Activated T-cell treated with anti-CD3 and anti-CD28 coated beads, Interleukin-2, amount 50 U/mL, for 48 hours (primary cell): ENCODE results near the gene COQ7.

Experiments
- DNase-seq, 2 experiments: peaks; one replicate each; pipeline ENCODE4 v3.0.0-alpha.2; 2020

Gene COQ7

DNA sequence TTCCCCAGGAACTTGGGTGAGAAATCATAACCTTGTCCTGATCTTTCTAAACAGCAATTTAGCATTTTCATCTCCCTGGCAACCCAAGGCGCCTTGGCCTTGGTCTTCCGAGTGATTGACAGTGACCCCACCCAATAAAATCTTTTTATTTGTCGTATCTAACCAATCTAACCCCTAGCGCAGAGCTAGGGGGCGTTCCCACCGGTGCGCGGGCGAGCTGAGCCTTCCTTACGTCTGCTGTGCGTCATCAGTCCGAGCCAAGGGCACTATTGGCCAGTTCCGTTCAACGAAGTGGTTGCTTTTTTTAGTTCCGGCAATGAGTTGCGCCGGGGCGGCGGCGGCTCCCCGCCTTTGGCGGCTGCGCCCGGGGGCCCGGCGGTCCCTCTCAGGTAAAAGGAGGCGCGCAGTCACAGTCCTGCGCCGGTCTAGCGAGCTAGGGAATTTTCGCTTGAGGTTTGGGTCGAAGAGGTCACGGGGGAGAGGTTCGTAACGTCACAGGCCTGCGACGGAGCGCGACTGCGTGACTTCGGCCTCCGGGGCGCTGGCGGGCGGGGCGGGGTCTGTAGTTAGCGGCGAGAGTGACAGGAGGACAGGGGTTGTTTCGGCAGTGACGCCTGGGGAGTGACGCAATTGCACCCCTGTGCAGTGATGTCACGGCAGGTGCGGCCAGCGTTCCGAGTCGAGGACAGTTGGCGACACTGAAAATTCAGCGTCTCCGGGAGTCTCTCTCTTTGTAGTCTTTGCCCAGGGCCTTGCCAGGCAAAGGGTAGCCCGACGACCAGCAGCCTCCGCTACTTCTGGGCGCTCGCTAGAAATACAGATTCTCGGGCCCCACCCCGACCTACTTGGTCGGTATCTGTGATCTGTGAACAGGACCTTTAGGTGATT lies at the start of gene COQ7:
Gene COQ7, plus strand, starts transcription at position 266 of the 888 bp plus-strand sequence. Its CDS starts 51 bp downstream, at position 317.
- DNase-seq, result peak; percentile 98

DNA sequence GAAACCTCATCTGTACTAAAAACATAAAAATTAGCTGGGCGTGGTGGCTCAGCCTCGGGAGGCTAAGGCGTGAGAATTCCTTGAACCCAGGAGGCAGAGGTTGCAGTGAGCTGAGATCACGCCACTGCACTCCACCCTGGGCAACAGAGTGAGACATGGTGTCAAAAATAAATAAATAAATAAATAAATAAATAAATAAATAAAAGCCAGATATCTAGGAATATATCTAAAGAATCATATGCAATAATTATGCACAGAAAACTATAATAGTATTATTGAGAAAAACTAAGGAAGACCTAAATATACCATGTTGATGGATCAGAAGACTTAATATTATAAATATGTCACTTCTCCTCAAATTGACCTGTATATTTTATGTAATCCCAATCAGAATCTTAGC lies 46.7 kb upstream of the COQ7 start:
- no peak for DNase-seq

DNA sequence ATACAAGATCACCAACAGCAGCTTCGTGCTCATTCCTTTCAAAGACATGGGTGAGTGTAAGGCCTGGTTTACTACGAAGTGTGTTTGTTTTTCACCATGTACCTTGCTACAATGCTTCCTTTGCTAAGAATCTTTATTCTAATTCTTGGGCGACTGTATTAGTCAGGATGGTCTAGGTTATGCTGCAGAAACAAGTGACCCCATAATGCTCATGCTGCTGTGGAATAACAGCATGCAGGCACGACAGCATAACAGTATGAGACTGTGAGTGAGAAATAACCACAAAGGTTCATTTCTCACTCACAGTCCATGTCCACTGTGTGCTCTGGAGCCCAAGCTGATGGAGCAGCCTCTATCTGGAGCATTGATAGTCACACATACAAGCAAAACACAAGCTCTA lies 45.7 kb upstream of the COQ7 start:
- DNase-seq, result no peak

DNA sequence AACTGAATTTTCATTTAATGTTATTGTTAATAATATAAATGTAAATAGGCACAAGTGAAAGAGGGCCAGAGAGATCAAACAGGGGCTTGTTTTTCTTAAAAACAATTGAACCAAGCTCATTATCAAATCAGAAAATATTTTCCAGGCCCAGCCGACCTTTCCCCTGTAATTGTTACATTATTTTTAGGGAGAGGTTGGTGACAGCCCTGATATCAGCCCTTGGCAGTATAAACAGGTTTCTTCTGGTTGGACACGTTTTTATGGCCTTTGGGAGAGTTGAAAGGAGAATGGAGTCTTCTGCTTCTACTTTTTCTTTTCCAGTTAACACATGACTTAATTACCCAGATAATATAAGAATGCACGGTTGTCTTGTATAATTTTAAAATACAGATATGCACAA lies 40.0 kb upstream of the COQ7 start:
- DNase-seq, result no peak

DNA sequence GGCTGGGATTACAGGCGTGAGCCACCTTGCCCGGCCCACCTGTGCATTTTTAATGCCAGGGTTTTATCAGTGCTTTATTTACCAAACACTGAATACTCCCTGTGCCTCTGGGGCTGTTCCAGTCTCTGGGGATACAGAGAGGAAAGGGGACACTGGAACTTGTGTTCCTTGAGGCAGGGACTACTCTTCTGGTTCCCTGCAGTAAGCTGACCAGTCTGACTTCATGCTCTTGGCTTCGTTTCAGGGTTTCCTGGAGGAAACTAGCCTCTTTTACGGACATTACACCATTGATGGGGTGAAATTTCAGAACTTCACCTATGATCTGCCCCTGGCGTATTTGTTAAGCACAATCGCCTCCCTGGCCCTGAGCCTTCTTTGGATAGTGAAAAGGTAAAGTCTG lies 37.4 kb upstream of the COQ7 start:
- DNase-seq, result no peak

DNA sequence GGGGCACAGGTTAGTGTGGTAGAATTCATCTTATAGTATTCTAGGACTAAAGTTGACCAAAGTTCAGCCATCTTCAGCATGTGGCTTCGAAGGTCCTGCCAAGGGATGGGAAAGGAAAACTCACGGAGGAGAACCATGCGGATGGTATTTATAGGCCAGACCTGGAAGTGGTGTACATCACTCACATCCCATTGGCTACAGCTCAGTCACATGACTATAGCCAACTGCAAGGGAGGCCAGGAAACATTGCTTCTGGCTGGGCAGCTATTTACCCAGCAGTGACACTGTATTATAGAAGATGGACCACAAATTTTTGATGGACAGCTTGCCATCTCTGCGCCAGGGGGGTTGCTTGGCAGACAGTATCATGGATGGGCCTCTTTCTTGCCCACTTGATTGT lies 35.7 kb upstream of the COQ7 start:
- DNase-seq, result no peak

DNA sequence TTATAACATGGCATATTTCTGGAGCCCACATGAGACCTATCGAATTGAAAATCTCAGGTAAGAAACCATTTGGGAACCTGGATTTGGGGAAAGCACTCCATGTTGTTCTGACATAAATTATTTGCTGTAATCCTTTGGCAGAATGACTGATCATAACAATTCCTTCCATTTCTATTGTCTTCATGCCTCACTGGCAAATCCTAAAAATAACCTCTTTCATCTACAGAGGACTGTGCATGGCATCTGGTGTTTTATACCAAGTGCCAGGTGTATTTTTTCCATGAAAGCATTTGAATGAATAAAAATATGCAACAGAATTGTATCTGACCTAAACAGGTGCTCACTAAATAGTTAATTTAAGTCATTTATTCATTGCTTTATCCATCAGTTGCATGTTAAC lies 33.7 kb upstream of the COQ7 start:
- DNase-seq, result no peak

DNA sequence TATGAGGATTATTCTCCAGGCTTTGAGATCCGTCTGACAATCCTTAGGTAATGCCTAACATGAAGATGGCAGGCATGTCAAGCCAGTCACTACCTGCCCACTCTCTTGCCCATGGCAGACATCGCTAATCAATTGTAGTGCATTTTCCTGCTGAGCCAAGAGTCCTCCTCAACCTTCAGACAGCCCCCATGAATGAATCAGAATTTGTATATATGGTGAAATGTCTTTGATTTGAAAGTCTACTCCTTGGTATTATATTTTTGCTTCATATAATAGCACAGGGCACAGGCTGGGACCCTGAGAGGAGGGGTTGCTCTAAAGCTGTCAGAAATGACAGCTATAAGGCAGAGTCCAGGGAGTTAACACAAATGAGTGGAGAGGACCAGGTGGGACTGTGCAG lies 27.0 kb upstream of the COQ7 start:
- DNase-seq, result no peak

DNA sequence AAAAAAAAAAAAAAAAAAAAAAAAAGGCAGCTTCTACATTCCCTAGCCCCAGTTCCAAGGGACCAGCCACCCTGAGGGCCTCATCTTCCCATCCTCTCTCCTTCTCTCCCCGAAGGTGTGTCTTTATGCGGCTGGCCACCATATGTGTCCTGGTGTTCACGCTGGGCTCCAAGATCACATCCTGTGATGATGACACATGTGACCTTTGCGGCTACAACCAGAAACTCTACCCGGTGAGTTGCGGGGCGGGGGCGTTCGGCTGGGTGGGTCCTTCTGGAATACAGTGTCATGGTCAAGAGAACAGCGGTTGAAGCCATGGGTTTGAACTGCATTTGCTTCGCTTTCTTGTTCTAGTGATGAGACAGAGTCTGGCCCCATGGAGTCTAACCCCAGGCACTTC lies 22.6 kb upstream of the COQ7 start:
- no peak for DNase-seq

DNA sequence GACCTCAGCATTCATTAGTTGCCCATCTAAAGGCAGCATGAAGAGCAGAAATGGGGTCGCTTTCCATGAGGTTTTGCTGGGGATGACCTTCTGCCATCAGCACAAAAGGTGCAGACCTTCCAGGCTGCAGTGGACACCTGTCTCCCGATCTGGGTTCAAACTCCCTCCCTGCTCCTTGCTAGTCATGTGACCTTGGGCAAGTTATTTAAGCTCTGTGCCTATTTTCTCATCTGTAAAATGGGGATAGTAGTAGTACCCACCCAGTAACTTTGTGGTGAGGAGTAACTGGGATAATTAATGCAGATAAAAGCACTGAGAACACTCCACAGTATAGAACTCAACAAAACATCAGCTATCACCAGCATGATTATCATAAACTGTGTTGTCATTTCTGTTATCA lies 21.4 kb upstream of the COQ7 start:
- DNase-seq, result no peak

DNA sequence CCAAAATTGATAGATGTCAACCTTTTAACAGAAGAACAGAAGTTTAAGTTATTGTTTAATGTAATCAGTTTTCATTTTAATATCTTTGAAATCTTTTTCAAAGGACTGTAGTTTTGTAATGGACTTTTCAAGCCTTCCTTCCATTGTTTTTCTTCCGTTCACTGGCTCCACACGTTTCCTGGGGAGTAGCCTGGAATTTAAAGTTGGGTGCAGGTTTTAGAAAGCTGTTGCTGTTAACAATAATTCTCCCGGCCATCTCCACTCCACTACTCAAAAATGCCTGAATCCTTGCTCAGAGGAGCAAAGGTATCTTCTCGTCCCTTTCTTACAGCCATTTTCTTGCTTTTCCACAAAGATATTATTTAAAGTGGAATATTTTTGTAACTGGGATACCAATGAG lies 4.7 kb upstream of the COQ7 start:
- no peak for DNase-seq

DNA sequence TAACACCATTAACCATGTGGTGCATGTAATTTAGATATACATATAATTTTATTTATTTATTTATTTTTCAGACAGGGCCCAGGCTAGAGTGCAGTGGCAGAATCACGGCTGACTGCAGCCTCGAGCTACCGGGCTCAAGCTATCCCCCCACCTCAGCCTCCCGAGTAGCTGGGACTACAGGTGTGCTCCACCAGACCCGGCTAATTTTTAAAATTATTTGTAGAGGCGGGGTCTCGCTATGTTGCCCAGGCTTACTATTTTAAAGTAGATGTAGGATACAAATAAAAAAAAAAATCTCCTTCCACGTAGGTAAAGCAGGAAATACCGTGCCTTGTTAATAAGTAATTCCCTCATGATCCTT lies 446 bp upstream of the COQ7 start:
- no peak for DNase-seq

DNA sequence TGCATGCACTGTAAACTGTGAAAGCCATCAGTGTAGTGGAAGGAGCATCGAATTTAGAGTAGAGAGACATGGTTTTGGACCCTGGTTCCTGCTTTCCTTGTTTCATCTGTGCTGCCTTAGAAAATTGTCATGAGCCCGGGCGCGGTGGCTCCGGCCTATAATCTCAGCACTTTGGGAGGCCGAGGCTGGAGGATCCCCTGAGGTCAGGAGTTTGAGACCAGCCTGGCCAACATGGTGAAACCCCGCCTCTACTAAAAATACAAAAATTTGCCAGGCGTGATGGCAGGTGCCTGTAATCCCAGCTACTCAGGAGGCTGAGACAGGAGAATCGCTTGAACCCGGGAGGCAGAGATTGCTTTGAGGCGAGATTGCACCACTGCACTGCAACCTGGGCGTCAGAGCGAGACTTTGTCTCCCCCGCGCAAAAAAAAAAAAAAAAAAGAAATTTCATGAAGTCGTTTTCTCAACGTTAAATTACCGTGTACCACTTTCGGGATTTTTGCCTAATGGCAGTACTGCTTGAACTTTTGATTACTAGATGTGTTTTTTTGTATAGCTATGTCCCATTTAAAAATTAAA lies 912 bp downstream of the COQ7 start:
- DNase-seq, result no peak

DNA sequence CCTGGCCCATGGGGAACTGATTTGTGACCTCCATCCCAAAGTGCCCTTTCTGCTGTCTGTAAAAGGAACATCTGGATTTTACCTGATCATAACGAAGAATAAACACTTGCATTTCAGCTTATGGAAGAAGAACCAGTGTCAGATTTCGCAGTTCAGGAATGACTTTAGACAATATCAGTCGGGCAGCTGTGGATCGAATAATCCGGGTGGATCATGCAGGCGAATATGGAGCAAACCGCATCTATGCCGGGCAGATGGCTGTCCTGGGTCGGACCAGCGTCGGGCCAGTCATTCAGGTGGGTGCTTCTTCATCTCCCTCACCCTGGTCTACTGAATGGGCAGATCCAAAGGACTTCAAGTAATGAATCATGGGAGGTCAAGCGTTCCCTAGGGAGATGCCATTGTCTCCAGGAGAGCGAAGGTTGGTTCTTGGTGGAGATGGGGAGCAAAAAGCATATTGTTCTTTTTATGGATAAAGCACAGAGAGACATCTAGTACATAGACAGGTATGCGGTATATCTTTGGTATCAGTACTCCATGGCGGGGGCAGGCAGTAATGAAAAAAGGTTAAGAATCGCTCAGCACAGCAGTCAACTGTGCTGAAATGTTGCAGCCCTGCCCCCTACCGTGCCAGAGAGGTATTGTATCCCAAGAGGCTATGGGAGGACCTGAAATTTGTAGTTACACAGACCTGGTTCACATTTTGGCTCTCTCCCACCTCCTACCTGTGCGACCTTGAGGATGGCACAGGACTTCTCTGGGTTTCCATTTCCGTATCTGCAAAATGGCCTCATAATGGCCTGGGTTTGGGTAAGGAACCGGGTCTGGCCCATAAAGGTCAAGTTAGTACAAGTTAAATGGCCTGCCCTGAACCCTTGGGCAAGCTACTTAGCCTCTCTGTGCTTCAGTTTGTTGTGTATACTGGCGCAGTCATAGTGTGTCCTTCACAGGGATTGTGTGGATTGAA lies 4.7 kb downstream of the COQ7 start:
- DNase-seq, result peak; percentile 77

DNA sequence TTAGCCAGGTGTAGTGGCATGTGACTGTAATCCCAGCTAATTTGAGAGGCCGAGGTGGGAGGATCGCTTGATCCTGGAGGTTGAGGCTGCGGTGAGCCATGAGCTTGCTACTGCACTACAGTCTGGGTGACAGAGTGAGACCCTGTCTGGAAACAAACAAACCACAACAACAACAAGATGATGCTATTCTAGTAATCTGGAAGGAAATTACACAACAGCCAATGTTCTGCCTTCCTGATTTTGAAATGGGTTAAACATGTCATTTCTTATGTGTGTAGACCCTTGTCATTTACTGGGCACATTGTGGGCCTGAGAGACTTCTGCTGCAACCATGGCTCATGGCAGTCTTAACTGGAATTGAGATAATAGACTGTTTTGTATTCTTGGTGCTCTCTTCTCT lies 5.9 kb downstream of the COQ7 start:
- DNase-seq, result no peak

DNA sequence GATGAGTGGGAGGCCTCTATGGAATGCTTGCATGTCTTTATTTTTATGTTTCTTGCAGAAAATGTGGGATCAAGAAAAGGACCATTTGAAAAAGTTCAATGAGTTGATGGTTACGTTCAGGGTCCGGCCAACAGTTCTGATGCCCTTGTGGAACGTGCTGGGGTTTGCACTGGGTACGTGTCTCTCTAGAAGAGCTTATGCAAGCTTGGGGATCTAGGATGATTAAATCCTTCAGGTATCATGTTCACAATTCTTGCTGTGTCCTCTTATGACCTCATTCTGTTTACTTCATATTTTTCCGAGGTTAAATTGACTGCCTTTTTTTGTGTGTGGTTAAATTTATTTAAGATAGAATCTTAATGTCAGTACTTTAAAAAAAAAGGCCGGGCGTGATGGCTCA lies 6.4 kb downstream of the COQ7 start:
- no peak for DNase-seq

DNA sequence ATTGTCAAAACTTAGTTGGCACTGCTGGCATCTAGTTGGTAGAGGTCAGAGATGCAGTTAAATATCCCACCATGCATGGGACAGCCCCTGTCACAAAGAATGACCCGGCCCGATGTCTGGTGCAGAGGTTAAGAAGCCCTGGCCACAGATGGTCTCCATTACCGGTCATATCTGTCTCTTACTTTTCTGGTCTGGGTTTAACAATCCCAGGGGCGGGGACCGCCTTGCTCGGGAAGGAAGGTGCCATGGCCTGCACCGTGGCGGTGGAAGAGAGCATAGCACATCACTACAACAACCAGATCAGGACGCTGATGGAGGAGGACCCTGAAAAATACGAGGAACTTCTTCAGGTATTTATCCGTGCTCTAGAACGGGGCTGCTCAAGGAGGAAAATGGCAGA lies 8.1 kb downstream of the COQ7 start:
- DNase-seq, result no peak

DNA sequence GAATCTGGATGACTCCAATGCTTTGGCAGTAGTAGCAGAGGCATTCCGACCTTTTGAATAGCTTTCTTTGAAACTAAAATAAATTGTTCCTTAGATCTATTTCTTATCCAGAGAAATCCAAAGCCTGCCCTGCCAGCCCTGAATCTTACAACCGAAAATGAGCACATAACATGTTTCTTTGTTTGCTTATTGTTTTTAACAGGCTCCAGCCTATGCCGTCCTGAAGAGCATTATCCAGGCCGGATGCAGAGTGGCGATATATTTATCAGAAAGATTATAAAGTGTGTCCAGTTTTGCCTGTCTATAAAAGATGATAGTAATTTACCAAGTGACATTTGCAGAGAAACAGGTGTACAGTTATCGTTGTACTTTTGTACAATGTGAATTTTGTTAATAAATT lies 10.5 kb downstream of the COQ7 start:
- DNase-seq, result no peak

DNA sequence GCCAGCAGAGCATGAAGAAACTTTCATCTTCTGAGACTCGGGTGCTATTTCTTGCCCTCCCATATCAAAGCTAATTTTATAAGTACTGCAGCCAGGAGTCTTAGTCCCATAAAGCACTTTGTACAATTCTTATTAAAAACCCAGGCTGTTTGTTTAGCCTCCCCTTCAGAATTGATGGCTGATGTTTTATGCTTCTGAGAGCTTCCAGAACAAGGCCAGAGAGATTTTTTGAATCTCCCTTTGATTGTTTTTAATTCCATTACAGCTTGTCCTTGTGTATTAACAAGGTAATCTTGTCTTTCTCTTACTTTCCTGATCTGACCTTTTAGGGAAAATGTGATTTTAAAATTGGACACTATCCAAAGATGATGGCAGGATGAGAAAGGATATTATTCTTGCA lies 16.3 kb downstream of the COQ7 start:
- no peak for DNase-seq

DNA sequence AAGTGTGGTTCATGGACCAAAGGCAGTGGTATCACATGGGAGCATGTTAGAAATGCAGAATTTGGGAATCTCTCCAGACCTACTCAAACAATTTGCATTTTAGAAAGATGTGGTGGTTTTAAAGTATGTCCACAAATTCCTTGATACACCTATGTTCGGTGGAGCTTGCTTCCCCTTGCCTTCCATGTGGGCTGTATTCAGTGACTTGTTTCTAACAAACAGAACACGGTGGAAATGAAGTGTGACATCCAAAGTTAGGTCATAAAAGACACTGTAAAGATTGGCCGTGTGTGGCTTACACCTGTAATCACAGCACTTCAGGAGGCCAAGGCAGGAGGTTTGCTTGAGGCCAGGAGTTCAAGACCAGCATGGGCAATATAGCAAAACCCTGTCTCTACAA lies 16.7 kb downstream of the COQ7 start:
- no peak for DNase-seq

DNA sequence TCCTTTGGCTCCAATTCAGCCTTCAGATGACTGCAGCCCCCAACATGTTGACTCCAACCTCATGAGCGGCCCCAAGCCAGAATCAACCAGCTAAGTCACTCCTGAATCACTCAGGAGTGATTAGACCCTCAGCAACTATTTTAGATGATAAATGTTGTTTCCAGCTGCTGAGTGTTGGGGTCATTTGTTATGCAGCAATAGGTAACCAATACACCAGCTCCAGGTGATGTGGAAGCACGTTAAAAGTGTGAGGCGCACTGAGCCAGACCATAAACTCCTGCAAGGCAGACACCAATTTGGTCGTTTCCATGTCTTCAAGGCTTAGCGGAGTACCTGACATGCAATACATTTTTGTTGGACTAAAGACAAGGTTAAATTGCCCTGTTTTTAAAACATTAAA lies 17.5 kb downstream of the COQ7 start:
- DNase-seq, result no peak

DNA sequence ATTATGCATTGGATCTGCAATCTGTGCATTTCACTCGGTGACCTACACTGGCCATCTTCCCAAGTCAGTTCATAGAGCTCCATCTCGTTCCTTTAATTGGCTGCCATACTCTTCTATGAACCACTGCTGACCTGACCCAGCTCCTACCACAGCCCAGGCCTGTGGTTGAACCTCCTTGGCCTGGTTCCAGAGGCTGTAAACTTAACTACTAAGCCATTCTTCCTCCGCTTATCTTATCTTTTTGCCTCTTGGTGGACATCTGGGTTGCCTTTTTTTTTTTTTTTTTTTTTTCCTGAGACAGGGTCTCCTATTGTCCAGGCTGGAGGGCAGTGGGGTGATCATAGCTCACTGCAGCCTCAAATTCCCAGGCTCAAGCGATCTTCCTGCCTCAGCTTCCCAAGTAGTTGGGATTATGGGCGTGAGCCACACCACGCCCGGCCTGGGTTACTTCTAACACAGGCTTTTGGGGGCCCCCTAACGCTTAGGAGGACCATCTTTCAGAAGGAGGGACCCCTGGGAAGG lies 18.3 kb downstream of the COQ7 start:
- DNase-seq, result no peak
